NOMO-1 (cell line): ENCODE data around the gene PRR30.
"Not testable (repeated sequence)": the region's sequence is repeated elsewhere in the genome, so short reads cannot be mapped to it uniquely, and the experiment has no call there.

Experiments used
- DNase-seq, 2 experiments: peaks; one replicate each; lab custom pipeline; 2025; ENCODE audit not compliant: unreplicated experiment in 2 of 2; lab: John Stamatoyannopoulos, UW

PRR30 gene

GRCh38 chr2:27130396-27130795 is 8.8 kb downstream of the PRR30 start:
- DNase-seq, result no peak

- no peak for DNase-seq
Measured at GRCh38 chr2:27128668-27129571, 10.3 kb downstream of the PRR30 start.

GRCh38 chr2:27127883-27128667 is 11.1 kb downstream of the PRR30 start:
- no peak for DNase-seq

GRCh38 chr2:27126252-27126710 is 12.9 kb downstream of the PRR30 start:
- no peak for DNase-seq

GRCh38 chr2:27125104-27125503 is 14.1 kb downstream of the PRR30 start:
- DNase-seq, result no peak

- peak; percentile 54 to 79 for DNase-seq
Measured at GRCh38 chr2:27123302-27124150, 15.7 kb downstream of the PRR30 start, which contains the start of gene ABHD1. Gene ABHD1 (plus strand): TSS chr2:27123815. CDS start chr2:27123949, 134 bp downstream.

- no peak for DNase-seq
Measured at GRCh38 chr2:27122791-27123190, 16.4 kb downstream of the PRR30 start.

- DNase-seq, result peak; percentile 15 to 50
Measured at GRCh38 chr2:27121906-27122305, 17.3 kb downstream of the PRR30 start.

- not testable (repeated sequence) for DNase-seq
Measured at GRCh38 chr2:27119330-27119670, 19.9 kb downstream of the PRR30 start.

- DNase-seq, result no peak
Measured at GRCh38 chr2:27118525-27119329, 20.5 kb downstream of the PRR30 start, which contains the start of gene CGREF1. Gene CGREF1 (minus strand): TSS chr2:27119128. CDS start chr2:27104366, 14,762 bp downstream.

- DNase-seq, result no peak
Measured at GRCh38 chr2:27117995-27118524, 21.1 kb downstream of the PRR30 start.

GRCh38 chr2:27115519-27115918 is 23.7 kb downstream of the PRR30 start:
- no peak for DNase-seq

- not testable (repeated sequence) for DNase-seq
Measured at GRCh38 chr2:27111392-27112078, 27.7 kb downstream of the PRR30 start.

- not testable (repeated sequence) for DNase-seq
Measured at GRCh38 chr2:27110603-27111352, 28.4 kb downstream of the PRR30 start.

- DNase-seq, result no peak
Measured at GRCh38 chr2:27109083-27109482, 30.1 kb downstream of the PRR30 start.

GRCh38 chr2:27108221-27108620 is 31.0 kb downstream of the PRR30 start:
- DNase-seq, result no peak

- DNase-seq, result no peak
Measured at GRCh38 chr2:27105981-27106380, 33.2 kb downstream of the PRR30 start.

GRCh38 chr2:27102329-27102728 is 36.9 kb downstream of the PRR30 start:
- DNase-seq, result no peak
